Mammary epithelial cell (primary cell): ENCODE results near the gene PLEKHM3.

Source experiments
- CTCF ChIP-seq, 2 donors: IDR thresholded peaks in 1 of 2; conservative IDR thresholded peaks in 1 of 2; 2 replicates each; pipeline ENCODE4 v1.5.1; 2011 to 2012; ENCODE audit warnings: inconsistent platforms in 2 of 2, low read length in 2 of 2, mild to moderate bottlenecking in 2 of 2, control low read depth in 1 of 2, low read depth in 1 of 2; ENCODE audit not compliant: insufficient read depth in 1 of 2; ENCODE audit errors: extremely low read depth in 1 of 2
- EZH2 ChIP-seq: IDR thresholded peaks from 2 replicates; pipeline ENCODE4 v1.6.1; 2012; ENCODE audit warnings: low read length, inconsistent platforms, borderline replicate concordance

- TF ChIP-seq CTCF (conservative IDR thresholded peaks at IDR 0.05 in 1 of 2, IDR thresholded peaks at IDR 0.05 in 1 of 2; ENCODE audit: extremely low read depth in 1 of 2, insufficient read depth in 1 of 2, low read depth in 1 of 2, low read length in 2 of 2) (no peak), EZH2 (no peak)
These were observed 154.5 kb downstream of the PLEKHM3 start for GRCh38 chr2:207870814-207871213.
